CD4-positive, alpha-beta T cell treated with Interferon gamma for 1 hour (primary cell): ENCODE data around the gene CXCL16.
A peak's percentile ranks its signal among the peaks of the same experiment; 100 is the strongest.
"Not testable (repeated sequence)": the region's sequence is repeated elsewhere in the genome, so short reads cannot be mapped to it uniquely, and the experiment has no call there.

Source experiments
- DNase-seq: peaks from one replicate; pipeline ENCODE4 v3.0.0-alpha.2; 2020

The CXCL16 gene

DNA sequence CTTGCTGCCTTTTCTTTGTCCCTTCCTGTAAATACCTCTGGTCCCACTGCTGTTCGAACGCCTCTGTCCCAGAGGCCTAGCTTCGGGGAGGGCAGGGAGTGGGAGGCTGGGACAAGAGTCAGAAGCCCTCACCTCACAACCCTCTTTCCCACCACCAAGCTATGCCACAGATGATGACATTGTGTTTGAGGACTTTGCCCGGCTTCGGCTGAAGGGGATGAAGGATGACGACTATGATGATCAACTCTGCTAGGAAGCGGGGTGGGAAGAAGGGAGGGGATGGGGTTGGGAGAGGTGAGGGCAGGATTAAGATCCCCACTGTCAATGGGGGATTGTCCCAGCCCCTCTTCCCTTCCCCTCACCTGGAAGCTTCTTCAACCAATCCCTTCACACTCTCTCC is 18.9 kb downstream of the CXCL16 start:
- no peak for DNase-seq

- DNase-seq: no peak
These were observed 20.0 kb downstream of the CXCL16 start for GRCh38 chr17:4719684-4720221.

- no peak for DNase-seq
These were observed 20.6 kb downstream of the CXCL16 start for GRCh38 chr17:4719146-4719545.

GRCh38 chr17:4718276-4718675 is 21.5 kb downstream of the CXCL16 start:
- DNase-seq: no peak

- DNase-seq: no peak
These were observed 21.9 kb downstream of the CXCL16 start for GRCh38 chr17:4717791-4718190.

DNA sequence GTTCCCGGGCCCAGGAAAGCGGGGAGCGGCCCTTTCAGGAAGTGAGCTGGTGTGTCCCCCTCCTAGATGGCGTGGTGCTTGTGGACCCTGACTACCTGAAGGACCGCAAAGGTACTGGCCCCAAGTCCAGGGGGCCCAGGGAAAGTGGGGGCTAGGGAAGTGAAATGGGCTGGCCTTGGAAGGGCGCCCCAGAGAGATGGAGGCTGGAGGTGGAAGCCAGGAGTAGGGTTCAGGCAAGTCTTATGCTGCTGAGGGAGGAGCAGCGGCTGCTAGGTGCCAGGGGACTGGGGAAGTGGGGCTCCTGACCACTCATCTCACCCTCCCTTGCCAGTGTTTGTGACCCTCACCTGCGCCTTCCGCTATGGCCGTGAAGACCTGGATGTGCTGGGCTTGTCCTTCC is 23.6 kb downstream of the CXCL16 start:
- DNase-seq: no peak

DNA sequence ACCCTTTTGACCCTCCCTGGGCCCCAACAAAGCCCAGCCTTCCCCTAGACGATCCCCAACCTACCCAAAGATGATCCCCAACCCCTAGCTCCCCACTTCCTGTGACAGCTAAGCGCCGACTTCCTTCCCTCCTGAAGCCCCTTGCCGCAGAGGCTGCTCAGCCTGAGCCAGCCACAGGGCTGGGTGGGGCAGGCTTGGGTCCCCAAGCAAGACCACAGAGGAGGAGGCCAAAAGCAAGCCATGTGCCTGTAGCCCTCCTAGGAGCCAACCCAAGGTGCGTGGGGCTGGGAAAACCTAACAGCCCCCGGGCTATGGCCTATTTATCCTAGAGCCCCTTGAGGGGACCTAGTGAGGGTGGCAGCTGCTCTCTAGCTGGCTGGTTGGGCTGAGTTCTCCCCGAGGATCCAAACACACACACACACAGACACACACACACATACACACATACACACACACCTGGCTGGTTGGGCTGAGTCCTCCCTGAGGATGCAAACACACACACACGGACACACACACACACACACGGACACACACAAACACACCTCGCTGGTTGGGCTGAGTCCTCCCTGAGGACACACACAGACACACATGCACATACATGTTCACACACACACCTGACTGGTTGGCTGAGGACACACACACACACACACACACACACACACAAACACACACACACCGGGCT is 24.5 kb downstream of the CXCL16 start:
- DNase-seq: peak; percentile 59

DNA sequence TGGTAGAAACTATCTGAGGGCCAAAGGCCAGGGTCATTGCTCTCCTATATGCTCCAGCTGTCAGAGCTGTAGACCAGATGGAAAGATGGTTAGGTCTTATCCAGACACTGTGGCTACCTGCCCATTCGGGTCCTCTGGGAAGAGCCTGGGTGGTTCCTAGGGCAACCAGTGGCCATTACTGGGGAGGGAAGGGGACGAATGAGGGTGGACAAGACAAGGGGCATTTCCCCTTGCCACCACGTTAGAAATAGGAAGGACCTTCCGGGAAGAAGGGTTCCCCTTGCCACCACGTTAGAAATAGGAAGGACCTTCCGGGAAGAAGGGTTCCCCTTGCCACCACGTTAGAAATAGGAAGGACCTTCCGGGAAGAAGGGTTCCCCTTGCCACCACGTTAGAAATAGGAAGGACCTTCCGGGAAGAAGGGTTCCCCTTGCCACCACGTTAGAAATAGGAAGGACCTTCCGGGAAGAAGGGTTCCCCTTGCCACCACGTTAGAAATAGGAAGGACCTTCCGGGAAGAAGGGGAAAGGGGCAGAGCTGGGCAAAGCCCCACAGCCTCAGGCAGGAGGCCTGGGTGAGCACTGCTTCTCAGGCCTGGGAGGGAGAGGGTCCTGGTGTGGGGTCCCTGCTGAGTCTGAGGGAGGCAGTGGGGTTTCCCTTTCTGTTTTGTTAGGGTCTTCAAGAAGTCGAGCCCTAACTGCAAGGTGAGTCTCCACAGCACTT is 25.2 kb downstream of the CXCL16 start:
- DNase-seq: peak; percentile 47

DNA sequence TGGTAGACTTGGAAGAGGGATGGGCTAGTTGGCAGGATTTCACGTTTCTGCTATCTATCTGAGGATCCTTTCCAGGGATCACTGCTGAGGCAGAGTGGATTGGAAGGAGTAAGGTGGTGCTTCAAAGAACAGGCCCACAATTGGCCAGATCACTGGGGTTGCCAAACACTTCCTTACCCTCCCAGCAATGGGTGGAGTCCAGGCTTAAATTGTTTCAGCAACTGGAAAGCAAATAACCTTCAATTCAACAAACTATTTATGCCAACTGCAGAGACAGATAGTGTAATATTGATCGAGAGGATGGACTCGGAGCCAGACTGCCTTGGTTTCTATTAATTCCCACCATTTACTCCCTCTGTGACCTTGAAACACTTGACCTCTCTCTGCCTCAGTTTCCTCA is 27.2 kb downstream of the CXCL16 start:
- DNase-seq: peak; percentile 34

DNA sequence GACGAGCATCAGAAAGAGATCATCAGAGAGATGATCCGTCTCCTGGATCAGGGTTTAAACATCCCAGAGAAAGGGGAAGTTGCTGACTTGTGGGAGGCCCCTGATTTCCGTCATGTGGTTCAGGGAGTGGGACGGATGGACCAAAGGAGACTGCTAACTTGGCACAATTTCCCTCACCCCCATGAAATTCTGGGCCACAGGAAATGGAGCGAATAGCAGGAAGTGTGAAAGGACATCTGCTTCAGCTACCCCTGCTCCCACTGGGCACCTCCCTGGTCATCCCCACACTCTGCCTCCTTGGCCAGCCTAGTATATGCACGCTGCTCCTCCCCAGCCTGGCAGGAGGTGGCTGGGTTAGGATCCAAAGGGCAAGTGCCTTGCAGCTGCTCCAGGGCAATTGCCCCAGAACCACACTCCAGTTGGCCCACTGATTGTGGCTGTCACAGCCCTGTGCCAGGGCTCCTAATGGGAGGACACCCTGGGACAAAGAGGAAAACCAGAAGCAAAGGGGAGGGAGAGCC is 28.0 kb downstream of the CXCL16 start:
- peak; percentile 65 for DNase-seq

- peak; percentile 60 for DNase-seq
These were observed 28.8 kb downstream of the CXCL16 start for GRCh38 chr17:4710693-4711634.

- peak; percentile 99 for DNase-seq
These were observed 29.7 kb downstream of the CXCL16 start, which contains the start of gene ARRB2 for GRCh38 chr17:4709794-4710692. TSS of gene ARRB2 (plus strand) at chr17:4710632. CDS start at chr17:4710722, 90 bp downstream.

DNA sequence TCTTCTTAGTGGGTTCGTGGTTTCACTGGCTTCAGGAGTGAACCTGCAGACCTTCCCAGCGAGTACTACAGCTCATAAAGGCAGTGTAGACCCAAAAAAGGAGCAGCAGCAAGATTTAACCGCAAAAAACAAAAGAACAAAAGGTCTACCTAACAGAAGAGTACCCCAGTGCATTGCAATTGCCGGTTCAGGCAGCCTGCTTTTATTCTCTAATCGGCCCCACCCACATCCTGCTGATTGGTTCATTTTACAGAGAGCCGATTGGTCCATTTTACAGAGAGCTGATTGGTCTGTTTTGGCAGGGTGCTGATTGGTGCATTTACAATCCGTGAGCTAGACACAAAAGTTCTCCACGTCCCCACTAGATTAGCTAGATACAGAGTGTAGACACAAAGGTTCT is 31.3 kb downstream of the CXCL16 start:
- DNase-seq: peak; percentile 67

DNA sequence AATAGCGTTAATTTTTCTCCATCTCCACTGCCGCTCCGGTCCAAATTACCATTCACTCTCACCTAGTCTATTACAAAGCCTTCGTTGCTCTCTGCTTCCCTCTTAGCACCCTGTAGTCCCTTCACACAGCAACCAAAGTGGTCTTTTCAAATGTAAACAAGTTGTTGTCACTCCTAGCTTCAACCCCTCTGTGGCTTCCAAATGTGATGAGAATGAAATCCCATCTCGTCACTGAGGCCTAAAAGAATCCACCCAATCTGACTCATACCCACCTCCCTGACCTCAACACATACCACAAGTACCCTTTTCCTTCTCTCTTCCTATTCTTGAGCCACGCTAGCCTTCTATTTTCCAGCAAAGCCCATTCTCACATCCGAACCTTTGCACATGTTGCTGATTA is 33.6 kb downstream of the CXCL16 start:
- DNase-seq: no peak

- no peak for DNase-seq
These were observed 34.7 kb downstream of the CXCL16 start for GRCh38 chr17:4704991-4705390.

DNA sequence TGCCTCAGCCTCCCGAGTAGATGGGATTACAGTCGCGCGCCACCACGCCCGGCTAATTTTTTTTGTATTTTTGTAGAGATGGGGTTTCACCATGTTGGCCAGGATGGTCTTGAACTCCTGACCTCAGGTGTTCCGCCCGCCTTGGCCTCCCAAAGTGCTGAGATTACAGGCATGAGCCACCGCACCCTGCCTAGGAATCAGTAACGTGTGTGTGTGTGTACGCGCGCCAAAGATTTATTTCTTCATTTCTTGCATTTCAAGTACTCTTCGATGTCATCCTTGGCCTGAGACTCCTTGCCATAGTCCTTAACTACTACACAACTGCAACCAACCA is 35.2 kb downstream of the CXCL16 start:
- not testable (repeated sequence) for DNase-seq

- no peak for DNase-seq
These were observed 36.4 kb downstream of the CXCL16 start for GRCh38 chr17:4703330-4703691.

- no peak for DNase-seq
These were observed 38.6 kb downstream of the CXCL16 start for GRCh38 chr17:4701116-4701515.

GRCh38 chr17:4699401-4700056 is 40.2 kb downstream of the CXCL16 start:
- DNase-seq: not testable (repeated sequence)

GRCh38 chr17:4696437-4696805 is 43.3 kb downstream of the CXCL16 start:
- no peak for DNase-seq

DNA sequence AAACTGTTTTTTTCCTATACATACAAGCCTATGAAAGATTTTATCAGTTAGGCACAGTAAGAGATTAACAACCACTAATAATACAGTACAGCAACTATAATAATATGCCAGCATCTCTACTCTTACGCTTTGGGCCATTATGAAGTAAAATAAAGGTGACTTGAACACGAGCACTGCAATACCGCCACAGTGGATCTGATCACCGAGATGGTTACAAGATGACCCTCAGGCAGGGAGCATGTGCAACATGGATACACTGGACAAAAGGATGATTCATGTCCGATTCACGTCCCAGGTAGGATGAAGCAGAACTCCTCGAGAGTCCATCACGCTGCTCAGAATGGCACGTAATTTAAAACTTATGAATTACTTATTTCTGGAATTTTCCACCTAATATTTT is 46.3 kb downstream of the CXCL16 start:
- DNase-seq: no peak
